HG03159 (cell line): Measurements from ENCODE around the gene TTLL10.

Source experiments
- ATAC-seq: cut with Tn5 transposase; IDR thresholded peaks from one replicate; pipeline ENCODE4 v1.9.1; 2021; ENCODE audit warnings: mild to moderate bottlenecking, moderate library complexity; ENCODE audit not compliant: unreplicated experiment

Gene TTLL10

DNA sequence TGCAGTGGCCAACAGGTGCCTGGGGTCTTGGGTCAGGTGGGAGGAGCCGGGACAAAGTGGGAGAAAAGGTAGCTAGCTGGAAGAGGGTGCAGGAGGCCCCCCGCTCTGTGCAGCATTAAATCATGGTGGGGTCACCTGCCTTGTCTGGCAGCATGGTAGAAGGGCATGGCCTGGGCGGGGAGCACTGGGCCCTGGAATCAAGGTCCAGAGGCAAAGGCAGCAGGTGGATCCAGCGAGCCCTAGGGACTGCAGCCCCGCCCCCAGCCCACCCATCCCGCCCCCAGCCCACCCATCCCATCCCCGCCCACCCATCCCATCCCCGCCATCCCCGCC lies 16.7 kb upstream of the TTLL10 start:
- no peak for ATAC-seq

GRCh38 chr1:1157426-1157913 lies 16.2 kb upstream of the TTLL10 start:
- ATAC-seq = peak; percentile 46

DNA sequence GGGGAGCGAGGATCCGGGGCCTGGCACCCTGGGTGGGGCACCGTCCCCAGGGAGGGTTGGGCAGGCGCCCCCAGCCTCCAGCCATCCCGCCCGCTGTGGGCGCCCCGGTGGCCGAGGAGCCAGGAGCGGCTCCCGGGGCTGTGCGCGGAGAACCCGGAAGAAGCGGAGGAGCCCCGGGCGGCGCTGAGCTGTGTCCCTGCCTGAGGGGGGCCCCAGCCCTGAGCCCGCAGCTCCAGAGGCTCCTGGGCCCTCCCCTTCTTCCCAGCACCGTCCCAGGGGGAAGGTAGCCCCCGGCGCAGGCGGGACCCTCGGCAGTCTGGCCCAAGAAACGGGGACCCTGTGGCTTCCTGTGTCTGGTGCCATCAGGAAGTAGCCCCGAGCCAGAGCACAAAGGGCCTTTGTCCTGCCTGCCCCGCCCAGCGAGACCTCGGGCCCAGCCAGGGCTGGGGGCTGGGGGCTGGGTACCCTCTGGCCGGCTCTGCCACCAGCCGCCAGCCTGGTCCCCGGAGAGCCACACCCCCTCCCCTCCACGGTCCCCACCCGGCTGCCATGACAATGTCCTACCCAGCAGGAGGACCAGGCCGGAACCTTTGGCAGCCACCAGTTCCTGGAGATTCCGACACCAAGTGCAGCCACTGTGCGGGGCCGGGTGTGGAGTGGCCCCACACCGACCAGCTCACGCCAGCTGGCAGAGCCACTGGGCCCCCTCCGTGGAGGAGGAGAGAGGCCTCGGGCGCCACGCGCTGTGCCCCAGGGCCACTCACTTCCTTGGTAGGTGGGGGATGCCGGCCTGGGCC lies 15.6 kb upstream of the TTLL10 start:
- peak; percentile 58 for ATAC-seq

DNA sequence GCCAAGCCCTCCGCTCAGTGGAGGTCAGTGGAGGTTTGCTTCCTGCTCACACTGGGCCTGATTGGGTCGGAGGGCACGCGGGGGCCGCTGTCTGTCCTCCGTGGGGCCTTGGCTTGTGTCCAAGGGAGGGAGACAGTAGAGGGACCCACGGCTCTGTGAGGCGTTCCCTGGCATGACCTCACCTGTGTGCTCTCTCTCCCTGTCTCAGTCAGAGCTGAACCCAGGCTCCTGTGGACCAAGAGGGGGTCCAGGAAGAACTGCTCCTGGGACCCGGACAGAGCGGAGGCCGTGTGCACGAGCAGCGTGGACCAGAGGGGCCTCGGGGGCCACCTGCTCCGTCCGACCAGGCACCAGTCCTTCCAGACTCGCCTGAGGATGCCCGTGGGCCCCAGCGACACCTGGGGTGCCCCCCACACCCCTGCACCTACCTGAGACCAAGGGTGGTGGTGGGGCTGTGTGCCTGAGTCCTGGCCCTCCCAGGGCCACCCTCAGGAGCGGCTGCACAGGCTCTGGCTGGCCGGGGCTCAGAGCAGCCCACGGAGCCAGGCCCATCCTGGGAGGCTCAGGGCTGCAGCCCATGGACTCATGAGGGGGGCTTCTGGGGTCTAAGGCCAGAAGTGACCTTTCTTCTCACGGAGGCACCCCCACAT lies 13.3 kb upstream of the TTLL10 start:
- no peak for ATAC-seq

- ATAC-seq = no peak
Observed at GRCh38 chr1:1161078-1161682, 12.5 kb upstream of the TTLL10 start.

GRCh38 chr1:1161683-1162079 lies 12.0 kb upstream of the TTLL10 start:
- no peak for ATAC-seq

- ATAC-seq = no peak
Observed at GRCh38 chr1:1162597-1163537, 10.8 kb upstream of the TTLL10 start.

- no peak for ATAC-seq
Observed at GRCh38 chr1:1163538-1164070, 10.1 kb upstream of the TTLL10 start.

DNA sequence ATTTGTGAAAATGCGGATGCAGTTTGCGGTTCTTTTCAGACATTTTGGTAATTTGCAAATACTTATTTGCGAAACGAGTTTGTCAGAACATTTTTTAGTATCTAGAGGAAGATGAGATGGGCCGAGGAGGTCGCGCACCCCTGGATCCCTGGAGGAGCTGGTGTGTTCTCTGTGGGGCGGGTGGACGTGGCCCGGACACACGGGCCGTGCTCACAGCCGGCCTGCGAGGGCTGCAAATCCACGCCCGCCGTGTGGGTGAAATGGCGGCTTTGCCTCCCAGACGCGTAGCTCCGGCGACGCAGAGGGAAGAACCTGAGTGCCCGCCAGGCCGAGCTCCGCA lies 9.3 kb upstream of the TTLL10 start:
- no peak for ATAC-seq

GRCh38 chr1:1164701-1165451 lies 8.8 kb upstream of the TTLL10 start:
- ATAC-seq = no peak

DNA sequence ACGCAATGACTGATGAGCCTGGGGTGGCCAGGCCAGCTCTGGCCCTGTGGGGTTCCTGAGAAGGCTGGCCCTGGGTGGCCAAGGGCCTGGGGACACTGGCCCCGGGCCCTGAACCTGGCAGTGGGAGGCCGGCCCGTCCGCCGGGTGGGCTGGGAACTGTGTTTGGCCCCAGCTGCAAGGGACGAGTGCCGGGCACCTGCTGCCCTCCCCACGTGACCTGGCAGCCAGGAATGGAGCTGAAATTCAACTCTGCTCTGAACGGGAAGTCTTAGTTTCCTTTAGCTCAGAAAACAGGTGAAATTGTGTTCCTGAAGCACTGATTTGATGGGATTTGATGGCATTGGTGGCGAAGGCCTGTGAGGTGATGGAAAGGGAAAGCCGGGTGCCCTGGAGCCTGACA lies 8.2 kb upstream of the TTLL10 start:
- no peak for ATAC-seq

DNA sequence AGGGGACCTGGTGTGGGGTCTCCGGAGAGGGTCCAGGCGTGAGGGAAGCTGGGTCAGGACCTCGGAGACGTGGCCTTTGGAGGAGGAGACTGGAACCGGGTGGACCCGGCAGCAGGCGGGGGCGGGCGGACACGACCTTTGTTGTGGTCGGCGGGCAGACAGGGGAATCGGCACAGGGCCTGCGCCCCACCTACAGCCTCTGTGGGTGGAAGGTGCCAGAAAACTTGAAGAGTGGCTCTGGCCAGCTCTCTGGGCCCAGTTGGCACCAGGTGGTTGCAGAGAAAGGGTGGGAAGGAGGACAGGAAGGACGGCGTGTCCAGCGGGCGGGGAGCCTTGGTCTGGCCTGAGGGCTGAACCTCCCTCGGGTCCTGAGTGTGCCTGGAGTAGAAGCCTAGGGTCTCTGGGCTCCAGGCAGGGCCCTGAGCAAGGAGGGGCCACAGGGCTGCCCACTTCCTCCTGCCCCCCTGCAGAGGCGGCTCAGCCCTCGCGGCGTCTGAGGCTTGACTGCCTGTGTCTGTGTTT lies 7.7 kb upstream of the TTLL10 start:
- no peak for ATAC-seq

DNA sequence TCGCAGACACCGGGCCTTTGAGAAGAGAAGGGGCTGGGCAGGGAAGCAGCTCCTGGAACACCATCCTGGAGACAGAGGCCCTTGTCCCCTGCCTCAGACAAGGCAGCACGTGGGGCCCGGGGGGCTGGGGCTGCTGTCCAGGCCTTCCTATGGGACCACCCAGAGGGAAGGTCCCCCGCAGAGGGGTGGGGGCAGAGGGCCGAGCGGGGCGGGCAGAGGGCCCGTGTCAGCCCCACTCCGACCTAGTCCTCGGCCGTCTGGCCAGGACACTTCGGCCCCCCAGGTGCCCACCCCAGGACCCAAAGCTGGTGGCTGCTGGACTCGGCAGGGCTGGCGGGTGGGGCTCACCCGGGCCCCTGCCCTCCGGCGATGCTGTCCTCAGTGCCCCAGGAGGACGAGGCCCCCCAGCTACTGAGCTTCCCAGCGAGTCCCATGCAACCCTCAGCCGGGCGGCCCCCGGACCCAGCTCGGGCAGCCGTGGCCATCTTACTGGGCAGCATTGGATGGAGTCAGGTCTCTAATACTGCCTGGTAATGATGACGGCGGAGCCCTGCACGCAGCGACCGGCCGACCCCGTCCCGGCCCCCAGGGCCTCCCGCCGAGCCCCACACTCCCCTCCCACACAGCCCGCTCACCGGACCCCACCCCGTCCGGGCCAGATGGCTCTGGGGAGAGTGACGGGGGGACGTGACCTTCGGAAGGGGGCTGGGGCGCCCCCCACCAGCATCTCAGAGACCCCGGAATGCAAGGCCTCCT lies 6.9 kb upstream of the TTLL10 start:
- no peak for ATAC-seq

DNA sequence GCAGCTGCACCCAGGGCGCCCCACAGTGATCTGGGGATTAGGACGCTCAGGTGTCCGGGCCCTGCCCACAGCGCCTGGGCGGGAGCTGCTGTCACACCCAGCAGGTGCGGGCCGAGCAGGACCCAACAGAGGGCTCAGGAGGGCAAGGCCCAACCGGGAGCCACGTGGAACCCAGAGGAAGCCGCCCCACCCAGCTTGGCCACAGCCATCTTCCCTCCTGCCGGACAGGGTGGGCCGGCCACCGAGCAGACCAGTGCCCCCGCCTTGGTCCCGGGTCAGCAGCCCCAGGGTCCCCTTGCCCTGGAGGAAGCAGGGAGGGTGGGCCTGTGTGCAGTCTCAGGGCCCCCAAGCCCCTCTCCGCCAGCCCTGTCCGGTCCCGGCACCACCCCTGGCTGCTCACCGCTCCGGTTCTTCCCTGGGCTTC lies 6.3 kb upstream of the TTLL10 start:
- ATAC-seq = no peak

- ATAC-seq = no peak
Observed at GRCh38 chr1:1167841-1168450, 5.7 kb upstream of the TTLL10 start.

- ATAC-seq = no peak
Observed at GRCh38 chr1:1168451-1169411, 4.9 kb upstream of the TTLL10 start.

DNA sequence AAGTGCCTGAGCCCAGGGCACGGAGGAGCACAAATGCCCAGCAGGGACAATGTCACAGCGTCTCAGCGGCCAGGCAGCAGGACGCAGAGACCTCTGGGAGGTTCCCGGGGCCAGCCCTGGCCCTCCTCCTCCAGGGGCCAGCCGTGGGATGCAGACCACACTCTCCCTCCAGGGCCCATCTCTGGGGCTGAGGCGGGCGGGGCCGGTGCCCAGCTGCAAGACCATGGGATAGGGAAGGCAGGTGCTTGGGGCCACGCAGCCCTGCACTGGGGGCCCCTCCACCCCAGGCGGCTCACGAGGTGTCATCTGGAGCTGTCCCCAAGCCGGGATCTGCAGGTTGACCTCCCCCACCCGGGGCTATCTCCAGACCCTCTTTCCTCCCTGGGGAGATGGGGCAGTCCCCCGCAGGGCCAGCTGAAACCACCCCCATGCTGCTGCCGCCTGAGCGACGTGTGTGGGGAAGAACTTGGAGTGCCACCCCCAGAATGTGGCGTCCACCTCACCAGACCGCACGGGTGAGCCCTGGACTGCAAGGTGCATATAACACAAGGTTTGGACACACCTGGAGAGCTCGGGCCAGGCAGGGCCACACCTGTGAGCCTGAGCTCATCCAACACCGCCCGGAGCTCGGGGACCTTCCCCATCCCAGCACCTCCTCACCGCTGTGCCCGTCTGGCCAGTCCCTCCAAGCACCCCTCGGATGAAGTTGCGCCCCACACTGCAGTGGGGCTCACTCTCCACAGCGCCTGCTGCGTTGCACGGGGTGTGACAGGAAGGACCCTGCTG lies 4.1 kb upstream of the TTLL10 start:
- no peak for ATAC-seq
